Coronary artery (tissue), 2 donors: Measurements from ENCODE around the gene ANO2.

ENCODE experiments used
- DNase-seq: peaks from one replicate; pipeline ENCODE4 v3.0.0-alpha.2; 2017; ENCODE audit warnings: low spot score
- H3K27ac ChIP-seq, 2 donors: fragments of 200-600 bp; sonication (generic); one replicate each; pipeline ENCODE4 v1.5.1; 2016 to 2019
- H3K4me3 ChIP-seq: fragments of 200-600 bp; sonication (generic); 2 replicates; pipeline ENCODE4 v1.5.1; 2016; ENCODE audit warnings: mild to moderate bottlenecking, moderate library complexity
- CTCF ChIP-seq: fragments of 200-600 bp; sonication (generic); IDR thresholded peaks from one replicate; pipeline ENCODE4 v1.5.1; 2019; ENCODE audit warnings: antibody characterized with exemption

The ANO2 gene

GRCh38 chr12:5873281-5873919 is 71.7 kb downstream of the ANO2 start:
- TF ChIP-seq CTCF, result no peak
- no peak overlapping the region for H3K27ac ChIP-seq
- H3K4me3 ChIP-seq, result no peak overlapping the region
- no peak for DNase-seq

- Histone ChIP-seq H3K27ac (no peak overlapping the region), H3K4me3 (no peak overlapping the region)
- DNase-seq, result no peak
- no peak for TF ChIP-seq CTCF
Measured at GRCh38 chr12:5872745-5873144, 72.3 kb downstream of the ANO2 start.

GRCh38 chr12:5871741-5872140 is 73.3 kb downstream of the ANO2 start:
- Histone ChIP-seq H3K4me3 (no peak overlapping the region), H3K27ac (no peak overlapping the region)
- no peak for TF ChIP-seq CTCF
- no peak for DNase-seq

GRCh38 chr12:5870183-5870582 is 74.9 kb downstream of the ANO2 start:
- no peak for TF ChIP-seq CTCF
- H3K4me3 ChIP-seq, result no peak overlapping the region
- no peak overlapping the region for H3K27ac ChIP-seq
- no peak for DNase-seq

GRCh38 chr12:5868625-5869295 is 76.3 kb downstream of the ANO2 start:
- TF ChIP-seq CTCF, result no peak
- no peak overlapping the region for H3K27ac ChIP-seq

GRCh38 chr12:5865397-5865796 is 79.7 kb downstream of the ANO2 start:
- no peak for TF ChIP-seq CTCF
- no peak for DNase-seq
- Histone ChIP-seq H3K27ac (no peak overlapping the region), H3K4me3 (no peak overlapping the region)

More at GRCh38 chr12:5868625-5869295, 76.3 kb downstream of the ANO2 start:
- H3K4me3 ChIP-seq, result no peak overlapping the region
- no peak for DNase-seq

- H3K27ac ChIP-seq, result no peak overlapping the region
- DNase-seq, result no peak
- H3K4me3 ChIP-seq, result no peak overlapping the region
- no peak for TF ChIP-seq CTCF
Measured at GRCh38 chr12:5864972-5865371, 80.1 kb downstream of the ANO2 start.
